NAMALWA (cell line): ENCODE measurements around the gene SLC25A21.

Experiments
- DNase-seq: peaks from one replicate; pipeline ENCODE4 v3.0.0-alpha.2; 2015; ENCODE audit warnings: low spot score

SLC25A21 gene

DNA sequence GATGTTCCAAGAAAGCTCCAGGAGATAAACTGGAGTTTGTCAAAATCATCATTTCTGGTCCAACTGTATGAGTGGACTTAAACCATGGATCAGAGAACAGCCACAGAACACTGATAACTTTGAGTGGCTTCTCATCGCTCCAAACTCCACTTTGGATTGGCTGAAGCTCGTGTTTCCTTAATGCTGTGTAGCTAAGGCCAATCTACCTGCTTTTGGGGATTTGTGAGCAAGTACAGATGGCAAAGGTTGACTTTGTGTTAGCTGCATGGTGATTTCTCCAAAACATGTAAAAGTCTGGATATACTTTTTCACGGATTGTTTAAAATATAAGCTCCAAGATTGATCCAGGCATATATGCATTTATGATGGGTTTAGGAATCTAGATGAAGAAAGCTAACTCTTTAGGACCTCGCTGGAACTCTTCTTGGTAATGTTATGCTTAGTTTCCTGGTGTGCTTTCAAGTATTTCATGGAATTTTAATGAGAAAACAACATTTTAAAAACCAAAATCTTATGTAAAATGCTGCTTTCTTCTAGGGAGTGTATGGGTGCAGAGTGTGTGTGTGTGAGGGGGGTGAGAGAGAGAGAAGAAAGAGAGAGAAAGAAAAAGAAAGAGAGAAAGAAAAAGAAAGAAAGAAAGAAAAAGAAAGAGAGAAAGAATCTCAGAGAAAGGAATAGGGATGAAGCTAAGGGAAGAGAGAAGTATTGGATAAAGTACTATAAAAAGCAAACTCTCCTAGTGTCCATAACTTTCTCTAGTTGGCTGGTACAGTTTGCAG, 522.3 kb downstream of the SLC25A21 start:
- no peak for DNase-seq

DNA sequence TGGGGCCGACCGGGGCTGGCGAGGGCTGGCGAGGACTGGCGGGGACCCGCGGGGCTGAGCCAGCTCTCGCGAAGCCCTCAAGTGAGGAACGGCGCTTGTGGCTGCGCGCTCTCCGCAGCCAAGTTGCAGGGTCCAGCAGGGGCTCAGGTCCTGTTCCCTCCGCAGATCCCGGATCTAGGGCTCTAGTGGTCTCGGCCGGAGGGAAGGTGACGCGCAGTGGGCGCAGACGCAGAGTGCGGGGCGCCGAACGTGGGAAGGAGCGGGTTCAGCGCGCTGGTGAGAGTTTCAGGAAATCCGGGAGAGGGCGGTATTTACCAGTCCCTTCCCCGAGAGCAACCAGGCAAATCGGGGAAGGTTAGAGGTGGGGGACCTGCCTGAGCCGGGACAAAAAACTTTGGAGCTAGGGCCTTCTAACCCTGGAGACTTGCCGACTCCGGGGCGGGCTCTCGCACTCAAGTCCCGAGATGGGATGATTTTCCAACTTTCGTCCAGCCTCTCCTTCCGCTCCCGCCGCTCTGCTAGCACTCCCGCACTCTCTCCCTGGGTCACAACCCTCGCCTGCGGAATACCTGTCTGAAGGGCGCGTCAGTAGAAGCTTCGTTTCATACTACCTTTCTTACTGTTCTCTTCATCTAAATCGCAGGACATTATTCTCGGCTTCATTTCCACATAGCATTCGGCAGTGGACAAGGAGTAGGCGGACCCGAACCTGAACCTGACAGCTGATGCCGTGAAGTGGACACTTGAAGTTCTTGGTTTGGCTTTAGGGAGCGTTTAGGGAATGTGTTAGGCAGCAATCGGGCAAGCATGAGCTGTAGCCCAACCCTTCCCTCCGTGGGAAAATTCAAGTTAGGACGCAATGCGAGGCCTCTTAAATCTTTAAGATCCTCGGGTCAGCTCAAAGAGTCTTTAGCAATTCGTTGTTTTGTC, 524.3 kb downstream of the SLC25A21 start:
- no peak for DNase-seq

DNA sequence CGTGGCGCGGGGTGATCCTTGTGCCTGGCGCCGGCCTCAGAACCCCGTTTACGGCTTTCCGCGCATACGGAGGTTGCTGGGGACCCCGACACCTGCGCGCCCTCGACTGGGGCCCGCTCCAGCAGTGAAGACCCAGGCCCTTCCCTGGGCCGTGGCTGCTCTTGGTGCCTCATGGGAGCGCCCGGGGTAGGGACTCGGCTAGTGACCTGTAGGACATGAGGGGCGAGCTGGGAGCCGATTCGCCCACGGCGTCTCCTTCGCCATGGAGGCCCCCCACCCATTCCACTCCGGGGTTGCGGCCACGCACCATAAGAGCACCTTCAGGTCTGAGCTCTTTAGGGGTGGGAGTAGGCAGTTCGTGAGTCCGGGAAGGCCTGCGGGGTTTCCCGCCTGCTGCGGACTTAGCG, 525.0 kb downstream of the SLC25A21 start:
- no peak for DNase-seq

DNA sequence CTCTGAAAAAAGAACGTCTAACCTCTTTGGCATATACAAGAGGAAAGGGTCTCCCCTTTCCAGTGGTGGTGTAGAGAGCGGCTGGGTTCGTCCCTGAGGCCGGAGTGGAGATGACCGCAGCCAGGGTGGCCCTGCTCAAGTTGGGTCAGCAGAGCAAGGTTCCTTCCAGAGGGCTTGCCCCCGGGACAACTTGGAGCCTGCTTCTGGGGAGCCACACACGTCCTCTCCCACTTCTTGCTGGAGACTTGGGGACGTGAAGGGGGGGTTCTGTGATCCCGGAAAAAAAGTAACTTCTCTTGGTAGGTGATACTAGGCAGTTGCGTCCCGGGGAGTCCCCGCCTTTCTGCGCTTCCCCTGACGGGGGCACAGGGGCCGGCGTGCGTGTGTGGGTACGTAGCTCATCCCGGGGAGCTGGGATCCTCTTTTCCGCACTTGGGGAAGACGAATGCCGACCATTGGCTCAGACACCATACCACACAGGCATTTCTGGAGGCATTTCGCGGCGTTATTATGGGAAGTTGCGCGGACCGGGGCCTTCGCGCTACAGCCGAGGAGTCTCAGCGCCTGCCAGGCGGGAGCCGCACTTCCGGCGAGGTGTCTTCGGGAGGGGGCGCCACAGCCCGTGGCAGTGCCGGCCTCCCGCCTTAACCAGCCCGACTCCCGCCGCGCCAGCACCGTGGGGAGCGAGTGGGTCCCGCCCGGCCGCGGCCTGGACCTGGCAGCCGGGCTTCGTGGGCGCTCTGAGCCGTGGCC, 525.6 kb downstream of the SLC25A21 start:
- no peak for DNase-seq

DNA sequence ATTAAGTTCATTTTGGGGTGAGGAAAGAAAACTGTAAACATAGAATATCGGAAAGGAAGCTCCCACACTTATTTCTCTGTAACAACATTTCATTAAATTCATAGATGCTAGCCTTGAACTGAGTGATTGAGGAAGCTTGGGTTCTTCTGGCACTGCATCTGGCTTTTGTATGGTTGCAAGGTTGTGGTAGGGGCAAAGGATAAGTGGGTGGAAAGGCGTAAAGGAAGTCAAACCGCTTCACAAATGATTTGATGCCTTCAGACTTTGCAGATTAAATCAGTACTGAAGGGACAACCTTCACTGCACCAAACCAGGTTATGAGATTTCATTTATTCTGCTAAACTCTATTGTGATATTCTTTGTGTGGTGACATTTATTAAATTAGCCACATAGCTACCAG, 538.8 kb downstream of the SLC25A21 start:
- DNase-seq = no peak
